GM12801 (cell line): ENCODE measurements around the gene SIRPD.

ENCODE experiments used
- TF ChIP-seq, protein P1 (sequence below): IDR thresholded peaks from one replicate; pipeline ENCODE4 v1.5.1; 2011; ENCODE audit warnings: control low read depth; ENCODE audit not compliant: insufficient read length; ENCODE audit errors: extremely low read depth

Gene SIRPD

GRCh38 chr20:1490643-1491195, 66.8 kb downstream of the SIRPD start:
- TF ChIP-seq, protein P1, sequence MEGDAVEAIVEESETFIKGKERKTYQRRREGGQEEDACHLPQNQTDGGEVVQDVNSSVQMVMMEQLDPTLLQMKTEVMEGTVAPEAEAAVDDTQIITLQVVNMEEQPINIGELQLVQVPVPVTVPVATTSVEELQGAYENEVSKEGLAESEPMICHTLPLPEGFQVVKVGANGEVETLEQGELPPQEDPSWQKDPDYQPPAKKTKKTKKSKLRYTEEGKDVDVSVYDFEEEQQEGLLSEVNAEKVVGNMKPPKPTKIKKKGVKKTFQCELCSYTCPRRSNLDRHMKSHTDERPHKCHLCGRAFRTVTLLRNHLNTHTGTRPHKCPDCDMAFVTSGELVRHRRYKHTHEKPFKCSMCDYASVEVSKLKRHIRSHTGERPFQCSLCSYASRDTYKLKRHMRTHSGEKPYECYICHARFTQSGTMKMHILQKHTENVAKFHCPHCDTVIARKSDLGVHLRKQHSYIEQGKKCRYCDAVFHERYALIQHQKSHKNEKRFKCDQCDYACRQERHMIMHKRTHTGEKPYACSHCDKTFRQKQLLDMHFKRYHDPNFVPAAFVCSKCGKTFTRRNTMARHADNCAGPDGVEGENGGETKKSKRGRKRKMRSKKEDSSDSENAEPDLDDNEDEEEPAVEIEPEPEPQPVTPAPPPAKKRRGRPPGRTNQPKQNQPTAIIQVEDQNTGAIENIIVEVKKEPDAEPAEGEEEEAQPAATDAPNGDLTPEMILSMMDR, result no peak

- TF ChIP-seq, protein P1, result no peak
Observed at GRCh38 chr20:1489764-1490436, 67.6 kb downstream of the SIRPD start.

DNA sequence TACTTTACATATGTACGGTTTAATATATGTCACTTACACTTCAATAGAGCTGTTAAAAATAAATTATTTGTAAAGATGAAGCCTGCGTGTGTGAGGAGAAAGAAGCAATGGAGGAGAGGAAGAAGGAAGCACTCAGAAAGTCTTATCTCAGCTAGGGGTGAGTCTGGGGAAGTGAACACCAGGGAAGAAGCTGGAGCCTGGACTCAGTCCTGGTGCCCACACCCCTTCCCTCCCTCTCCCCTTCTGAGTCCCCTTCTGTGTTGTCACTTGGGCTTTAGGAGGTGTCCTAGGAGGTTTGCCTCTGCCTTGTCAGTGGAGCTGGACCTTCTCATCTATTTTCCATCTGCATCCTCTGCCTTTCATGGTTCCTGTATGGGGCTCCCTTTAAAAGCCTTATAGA, 68.2 kb downstream of the SIRPD start:
- TF ChIP-seq, protein P1, result no peak

DNA sequence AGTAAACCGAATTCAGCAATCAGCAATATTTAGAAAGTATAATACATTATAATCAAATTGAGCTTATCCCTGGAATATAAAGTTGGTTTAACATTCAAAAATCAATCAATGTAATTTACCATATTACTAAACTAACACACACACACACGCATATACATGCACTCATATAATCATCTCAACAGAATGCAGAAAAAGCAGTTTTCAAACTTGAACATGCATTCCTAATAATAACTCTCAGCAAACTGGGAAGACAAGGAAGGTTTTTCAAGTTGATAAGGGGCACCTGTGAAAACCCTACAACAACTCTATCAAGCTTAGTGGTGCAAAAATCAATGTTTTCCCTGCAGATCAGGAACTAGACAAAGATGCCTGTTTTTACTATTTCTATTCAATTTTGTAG, 70.9 kb downstream of the SIRPD start:
- TF ChIP-seq, protein P1, result no peak

DNA sequence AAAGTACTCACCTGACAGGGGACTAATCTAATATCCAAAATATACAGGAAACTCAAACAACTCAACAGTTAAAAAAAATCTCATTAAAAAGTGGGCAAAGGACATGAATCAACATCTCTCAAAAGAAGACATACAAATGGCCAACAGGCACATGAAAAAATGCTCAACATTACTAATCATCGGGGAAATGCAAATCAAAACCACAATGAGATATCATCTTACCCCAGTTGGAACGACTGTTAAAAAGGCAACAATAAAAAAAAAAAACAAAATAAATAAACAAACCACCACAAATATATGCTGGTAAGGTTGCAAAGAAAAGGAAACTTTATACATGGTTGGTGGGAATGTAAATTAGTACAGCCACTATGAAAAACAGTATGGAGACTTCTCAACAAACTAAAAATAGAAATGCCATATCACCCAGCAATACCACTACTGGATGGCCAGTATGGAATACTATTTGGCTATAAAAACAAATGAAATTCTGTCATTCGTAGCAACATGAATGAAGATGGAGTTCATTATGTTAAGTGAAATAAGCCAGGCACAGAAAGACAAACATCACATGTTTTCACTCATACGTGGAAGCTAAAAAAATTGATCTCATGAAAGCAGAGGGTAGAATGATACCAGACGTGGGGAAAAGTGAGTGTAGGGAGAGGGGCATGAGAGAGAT, 72.9 kb downstream of the SIRPD start:
- TF ChIP-seq, protein P1, result no peak
